Brain pericyte (primary cell): ENCODE data around the gene PTOV1.

Experiments
- DNase-seq: peaks from one replicate; pipeline ENCODE4 v3.0.0-alpha.2; 2012; ENCODE audit warnings: low read depth, low spot score

PTOV1 gene

DNA sequence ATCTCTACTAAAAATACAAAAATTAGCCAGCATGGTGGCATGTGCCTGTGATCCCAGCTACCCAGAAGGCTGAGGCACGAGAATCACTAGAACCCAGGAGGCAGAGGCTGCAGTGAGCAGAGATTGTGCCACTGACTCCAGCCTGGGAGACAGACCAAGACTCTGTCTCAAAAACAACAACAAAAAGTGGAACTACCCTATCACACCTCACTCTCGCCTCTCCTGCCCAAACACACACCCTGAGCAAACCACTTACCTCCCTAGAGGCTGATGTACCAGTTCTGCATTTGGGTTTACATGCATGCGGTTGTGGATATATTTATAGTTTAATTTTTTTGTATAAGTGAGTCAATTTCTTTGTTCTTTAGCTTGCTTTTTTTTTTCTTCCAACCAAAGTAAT is 7.7 kb upstream of the PTOV1 start:
- no peak for DNase-seq

DNA sequence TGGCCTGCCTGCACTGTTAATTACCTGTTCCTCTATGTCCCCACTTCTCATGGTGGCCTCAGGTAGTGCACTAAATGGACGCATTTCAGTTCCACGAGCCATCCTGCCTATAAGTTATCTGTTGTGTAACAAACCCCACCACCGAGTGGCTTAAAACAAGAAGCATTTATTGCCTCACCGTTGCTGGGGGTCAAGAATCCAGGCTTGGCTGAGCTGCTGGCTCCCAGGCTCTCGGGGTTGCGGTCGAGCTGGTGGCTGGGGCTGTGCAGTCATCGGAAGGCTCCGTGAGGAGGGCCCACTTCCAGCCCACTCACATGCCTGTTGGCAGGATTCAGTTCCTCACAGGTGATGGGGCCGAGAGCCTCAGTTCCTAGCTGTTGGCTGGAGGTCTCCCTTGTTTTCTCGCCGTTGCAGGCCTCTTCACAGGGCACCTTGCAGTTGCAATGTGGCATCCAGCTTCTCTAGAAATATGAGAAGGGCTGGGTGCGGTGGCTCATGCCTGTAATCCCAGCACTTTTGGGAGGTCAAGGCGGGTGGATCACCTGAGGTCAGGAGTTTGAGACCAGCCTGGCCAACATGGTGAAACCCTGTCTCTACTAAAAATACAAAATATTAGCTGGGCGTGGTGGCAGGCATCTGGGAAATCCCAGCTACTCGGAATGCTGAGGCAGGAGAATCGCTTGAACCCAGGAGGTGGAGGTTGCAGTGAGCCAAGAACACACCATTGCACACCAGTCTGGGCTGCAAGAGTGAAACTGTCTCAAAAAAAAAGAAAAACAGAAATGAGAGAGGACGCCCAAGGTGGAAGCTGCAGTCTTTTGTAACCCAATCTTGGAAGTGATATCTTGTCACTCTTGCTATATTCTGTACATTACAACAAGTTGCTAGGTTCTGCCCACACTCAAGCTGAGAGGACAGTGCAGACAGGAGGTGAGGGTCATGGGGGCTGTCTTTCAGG is 6.5 kb upstream of the PTOV1 start:
- no peak for DNase-seq

DNA sequence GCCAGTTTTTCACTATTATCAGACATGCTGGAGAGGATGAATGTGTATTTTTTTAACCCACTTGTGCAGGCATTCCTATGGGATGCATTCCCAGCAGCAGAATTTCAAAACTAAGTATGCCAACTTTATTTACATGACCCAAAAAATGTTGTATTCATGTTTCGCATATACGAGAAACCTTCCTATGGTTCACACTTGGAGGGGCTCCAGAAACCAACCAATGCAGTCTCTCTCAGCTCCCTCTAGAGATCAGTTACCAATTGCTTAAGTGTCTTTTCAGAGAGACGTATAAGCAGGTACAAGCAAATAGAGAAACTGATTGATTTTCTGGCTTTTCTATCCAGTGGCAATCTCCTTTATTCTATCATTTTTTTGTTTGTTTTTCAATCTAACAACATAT is 5.5 kb upstream of the PTOV1 start:
- no peak for DNase-seq

DNA sequence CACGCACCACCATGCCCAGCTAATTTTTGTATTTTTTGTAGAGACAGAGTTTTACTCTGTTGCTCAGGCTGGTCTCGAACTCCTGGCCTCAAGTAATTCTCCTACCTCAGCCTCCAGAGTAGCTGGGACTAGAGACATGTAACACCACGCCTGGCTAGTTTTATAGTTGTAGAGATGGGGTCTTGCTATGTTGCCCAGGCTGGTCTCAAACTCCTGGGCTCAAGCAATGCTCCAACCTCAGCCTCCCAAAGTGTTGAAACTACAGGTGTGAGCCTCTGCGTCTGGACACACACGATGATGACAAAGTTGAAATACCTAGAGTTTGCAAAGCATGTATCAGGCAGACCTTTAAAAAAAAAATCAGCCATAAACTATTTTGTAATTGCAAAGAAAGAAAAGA is 4.6 kb upstream of the PTOV1 start:
- no peak for DNase-seq

DNA sequence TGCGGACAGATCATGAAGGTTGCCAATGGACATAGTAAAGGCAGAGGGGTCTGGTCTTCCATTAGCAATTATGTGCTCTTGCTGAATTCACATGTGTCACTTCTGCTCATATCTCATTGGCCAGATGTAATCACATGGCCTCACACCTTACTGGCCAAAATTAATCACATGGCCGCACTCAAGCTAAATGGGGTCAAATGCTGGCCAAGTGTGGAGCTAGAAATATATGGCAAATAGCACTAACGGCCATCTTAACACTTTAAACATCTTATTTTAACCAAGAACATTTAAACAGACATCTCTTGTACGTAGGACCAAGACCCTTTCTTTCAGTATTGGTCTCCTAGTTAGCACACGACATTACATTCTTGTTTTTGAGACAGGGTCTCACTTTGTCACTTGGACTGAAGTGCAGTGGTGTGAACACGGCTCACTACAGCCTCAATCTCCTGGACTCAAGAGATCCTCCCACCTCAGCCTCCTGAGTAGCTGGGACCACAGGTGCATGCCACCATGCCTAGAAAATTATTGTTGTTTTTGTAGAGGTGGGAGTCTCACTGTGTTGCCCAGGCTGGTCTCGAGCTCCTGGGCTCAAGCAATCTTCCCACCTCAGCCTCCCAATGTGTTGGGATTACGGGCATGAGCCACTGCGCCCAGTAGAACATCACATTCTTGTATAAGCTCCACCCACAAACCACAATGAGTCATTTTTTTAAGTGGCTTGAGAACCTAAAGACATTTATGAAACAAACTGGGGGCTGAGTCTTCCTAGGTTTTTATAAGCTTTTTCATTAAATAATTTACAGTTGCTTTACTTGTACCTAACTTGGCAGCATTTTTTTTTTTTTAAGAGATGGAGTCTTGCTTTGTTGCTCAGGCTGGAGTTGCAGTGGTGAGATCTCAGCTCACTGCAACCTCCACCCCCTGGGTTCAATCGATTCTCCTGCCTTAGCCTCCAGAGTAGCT is 2.9 kb upstream of the PTOV1 start:
- DNase-seq, result no peak

DNA sequence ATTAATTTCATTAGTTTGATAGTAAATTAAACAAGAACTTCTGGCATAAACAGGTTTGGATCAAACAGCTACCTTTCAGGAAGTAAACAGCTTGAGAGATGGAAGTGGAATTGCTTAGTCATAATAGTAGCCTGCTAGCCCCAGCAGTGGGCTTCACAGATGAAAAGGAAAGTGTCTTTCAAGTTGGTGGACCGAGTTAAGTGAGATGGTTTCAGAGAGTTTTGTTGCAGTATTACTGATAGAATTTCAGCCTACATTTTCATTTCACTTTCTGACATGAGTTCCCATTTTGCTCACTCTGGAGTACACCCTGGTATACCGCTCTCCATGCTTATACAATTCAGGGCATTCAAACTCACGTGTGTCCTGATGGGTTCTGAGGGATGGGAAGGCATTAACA is 2.0 kb upstream of the PTOV1 start:
- DNase-seq, result no peak

DNA sequence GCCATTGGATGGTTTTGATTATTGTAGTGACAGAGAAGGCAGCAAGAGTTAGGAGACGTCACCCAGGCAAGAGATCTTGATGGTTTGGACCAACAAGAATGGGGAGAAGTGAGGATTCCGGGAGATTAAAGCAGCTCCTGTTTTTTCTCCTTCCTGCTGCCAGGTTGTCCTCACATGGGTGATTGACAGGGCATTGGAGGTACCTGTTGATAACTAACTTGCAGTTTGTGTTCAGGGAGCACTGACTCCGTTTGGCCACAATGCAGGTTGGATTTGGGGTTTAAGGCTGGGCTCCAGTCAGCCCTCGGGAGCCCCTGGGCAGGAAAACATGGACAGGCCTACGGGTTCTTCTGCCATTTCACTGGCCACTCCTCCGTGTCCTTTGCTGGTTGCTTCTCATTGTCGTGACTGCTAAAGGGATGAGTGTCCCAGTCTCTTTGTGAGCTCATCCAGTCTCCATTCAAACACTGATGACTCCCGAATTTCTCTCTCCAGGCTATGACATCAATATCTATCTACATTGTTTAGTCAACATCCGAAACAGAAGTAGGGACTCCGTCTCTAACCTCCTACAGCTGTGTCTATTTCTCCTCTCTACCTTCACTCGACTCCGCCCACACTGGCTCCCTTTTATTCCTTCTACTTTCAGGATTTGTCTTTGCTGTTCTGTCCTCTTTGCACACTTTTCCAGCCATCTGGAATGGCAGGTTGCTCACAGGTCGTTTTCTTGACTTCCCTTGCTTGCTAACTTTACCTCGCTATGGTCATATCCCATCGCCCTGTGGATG is 1.3 kb upstream of the PTOV1 start:
- no peak for DNase-seq

DNA sequence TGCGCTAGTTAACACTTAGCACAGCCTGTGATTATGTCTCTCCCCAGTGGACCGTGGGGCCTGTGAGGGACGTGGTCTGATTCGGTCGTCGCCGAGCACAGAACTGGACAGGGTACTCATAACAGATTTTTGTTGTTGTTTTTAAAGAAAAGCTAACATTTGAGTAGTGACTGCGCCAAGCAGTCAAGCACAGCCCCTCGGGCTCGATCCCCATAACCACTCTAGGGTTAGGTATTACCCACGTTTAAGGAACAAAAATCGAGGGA is 805 bp upstream of the PTOV1 start:
- no peak for DNase-seq

DNA sequence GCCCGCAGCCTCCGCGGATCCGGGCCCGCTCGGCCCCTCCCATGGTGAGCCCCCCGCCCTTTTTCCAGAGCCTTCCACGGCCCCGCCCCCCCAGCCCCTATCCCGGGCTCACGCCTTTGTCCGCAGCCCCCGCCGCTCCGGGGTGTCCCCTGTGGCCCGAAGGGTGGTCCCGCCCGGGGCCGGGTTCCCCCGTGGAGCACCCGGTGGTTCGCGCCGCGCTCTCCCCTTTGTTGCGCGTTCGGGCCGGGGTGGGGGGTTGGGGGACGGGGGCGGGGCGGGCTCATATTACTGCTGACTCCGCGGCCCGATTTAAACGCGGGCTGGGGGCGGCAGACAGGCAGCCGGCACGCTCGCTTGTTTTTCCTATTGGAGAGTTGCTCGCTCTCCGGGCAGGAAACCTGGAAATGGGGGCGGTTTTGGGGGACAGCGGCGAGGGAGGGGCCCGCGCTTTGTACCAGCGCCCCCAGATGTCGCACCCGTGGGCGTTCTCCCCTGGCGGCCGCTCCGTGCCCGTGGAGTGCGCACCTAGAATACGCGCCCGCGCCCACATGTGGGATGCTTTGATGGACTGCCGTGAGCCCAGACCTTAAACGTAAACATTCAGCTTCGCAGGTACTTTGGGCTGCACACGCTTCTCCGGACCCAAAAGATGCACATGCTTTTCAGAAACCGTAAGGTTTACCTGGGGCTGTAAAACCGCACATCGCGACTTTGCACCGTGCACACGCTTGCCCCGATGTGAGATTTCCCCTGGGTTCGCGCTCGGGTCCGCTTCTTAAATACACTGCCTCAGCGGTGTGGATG is 699 bp downstream of the PTOV1 start:
- no peak for DNase-seq

DNA sequence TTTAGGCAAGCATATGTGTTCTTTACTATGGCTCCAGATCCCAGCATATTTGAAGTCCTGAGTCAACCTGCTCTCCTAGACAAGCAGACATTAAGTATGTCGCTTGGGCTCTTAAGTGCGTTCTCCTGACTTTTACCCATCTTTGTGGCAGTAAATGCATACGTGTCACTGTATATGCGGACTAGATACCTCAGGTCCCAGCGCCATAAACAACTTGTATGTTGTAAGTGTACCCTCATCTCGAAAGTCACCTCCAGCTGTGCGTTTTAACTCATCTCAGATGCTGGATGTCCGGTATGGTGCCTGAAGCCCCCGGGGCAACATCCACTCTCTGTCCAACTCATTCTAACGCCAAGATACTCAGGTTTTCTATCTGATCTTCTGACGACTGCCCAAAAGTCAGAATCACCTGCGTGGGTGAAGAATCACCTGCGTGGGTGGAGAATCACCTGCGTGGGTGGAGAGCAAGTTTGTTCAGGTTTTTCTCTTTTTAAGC is 1.7 kb downstream of the PTOV1 start:
- DNase-seq, result no peak

DNA sequence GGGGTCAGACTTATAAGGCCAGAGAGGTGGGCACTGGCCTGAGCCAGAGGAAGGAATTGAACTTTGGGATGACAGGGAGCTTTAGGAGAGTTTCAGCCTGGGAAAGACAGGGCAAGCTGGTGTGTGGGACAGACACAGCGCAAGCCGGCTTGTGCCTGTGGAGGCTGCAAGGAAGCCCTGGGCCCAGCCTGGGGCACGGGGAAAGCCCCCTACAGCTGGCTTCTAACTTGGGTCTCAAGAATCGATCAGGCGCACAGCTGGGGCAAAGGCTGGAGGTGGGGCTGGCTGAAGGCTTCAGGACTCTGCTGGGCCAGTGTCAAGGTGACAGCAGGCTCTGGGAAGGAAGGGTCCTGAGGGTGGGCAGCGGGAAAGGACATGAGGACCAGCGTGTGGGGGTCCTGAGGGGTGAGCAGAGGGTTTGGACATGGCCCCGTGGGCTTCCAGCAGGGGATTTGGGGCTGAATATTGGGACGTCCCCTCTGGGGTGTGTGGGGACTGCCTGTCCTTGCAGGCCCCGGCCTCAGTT is 3.0 kb downstream of the PTOV1 start:
- no peak for DNase-seq

DNA sequence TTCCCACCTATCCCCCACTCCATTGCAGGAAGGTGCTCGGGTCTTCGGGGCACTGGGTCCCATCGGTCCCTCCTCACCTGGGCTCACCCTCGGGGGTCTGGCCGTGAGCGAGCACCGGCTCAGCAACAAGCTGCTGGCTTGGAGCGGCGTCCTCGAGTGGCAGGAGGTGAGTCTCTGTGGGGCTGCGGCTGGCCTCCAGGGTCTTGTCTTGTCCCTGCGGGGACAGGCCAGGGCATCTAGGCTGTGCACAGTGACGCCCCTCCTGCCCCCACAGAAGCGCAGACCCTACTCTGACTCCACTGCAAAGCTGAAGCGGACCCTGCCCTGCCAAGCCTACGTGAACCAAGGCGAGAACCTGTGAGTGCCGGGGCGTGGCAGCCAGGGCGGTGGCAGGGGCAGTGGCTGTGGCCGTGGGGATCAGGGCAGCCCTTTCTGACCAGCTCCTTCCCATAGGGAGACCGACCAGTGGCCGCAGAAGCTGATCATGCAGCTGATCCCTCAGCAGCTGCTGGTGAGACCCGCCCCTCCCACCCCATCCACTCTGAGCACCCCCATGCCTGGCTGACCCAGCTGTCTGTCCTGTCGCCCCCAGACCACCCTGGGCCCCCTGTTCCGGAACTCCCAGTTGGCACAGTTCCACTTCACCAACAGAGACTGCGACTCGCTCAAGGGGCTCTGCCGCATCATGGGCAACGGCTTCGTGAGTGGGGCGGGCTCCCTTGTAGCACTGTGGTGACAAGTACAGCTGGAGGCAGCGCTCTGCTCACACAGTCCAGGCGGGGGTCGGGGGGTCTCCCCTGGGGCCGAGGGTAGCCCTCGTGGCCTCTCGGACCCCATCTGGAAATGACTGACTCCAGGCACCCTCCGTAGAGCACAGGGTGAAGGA is 3.7 kb downstream of the PTOV1 start:
- DNase-seq, result no peak

DNA sequence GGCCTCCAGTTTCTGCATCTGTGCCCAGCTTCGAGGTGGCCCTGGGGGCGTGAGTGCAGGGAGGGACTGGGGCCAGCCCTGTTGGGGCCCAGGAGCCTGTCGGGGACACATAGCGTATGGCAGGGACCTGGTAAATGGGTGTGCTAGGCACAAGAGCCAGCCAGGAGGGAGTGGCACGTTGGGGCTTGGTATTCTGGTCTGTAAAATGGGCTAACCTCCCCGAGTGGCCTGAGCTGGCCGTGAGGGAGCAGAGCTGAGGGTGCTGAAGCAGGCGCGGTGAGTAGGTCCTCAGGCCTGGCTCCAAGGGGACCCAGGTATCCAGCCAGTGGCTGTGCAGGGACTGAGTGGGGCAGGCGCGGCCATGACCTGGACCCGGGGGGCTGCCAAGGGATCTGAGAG is 4.3 kb downstream of the PTOV1 start:
- no peak for DNase-seq

DNA sequence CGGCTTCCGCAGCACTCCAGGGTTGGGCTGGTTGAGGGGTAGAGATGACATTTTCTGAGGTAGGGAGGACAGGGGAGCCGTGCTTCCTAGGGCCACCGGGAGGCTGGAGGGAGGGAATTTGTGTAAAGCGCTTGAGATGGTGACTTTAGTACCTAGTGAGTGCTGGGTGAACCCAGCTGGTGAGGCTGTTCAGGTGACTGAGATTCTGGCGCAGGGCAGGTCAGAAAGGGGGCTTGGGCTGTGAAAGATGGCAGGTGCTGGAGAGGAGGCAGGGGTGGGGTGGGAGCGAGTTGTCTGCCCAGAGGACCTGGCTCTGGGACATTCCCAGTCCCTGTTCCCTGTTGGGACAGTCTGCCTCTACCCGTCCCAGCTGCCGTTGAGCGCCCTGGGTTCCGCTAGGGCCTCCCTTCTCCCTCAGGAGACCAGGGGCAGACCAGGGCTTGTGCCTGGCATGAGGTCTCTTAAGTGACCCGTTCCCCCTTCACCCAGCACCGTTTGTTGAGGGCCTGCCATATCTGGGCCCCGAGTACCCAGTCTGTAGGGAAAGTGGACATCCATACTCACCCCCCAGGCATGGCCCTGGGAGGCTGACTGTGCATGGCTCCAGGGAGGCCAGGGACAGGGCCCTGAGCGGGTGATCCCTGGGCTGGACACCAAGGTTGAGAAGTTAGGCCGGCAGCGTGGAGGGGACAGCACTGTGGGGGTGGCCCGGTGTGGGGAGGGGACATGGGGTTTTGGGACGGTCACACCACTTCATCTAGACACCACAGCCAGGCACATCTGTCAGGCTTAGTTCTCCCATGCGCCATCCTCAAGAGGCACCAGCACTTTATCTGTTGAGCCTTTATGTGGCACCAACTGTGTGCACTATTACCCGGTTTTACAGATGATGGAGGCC is 5.0 kb downstream of the PTOV1 start:
- no peak for DNase-seq

DNA sequence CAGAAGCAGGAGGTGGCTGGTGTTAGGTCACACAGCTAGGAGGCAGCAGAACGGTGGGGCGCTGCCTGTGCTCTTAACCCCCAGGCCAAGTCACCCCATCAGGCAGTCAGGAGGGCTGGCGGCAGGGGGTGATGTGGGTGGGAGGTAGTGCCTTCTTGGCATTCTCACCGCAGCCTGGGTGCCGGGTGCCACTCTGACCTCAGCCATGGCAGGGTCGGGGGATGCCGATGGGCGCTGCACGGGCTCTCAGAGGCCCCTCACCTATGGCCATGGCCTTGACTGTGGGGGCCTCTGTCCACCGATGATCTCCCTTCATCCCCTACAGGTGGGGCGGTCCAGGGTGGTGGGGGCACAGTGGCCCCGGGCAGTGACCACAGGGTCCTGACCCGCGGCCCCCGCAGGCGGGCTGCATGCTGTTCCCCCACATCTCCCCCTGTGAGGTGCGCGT is 5.6 kb downstream of the PTOV1 start:
- DNase-seq, result no peak

DNA sequence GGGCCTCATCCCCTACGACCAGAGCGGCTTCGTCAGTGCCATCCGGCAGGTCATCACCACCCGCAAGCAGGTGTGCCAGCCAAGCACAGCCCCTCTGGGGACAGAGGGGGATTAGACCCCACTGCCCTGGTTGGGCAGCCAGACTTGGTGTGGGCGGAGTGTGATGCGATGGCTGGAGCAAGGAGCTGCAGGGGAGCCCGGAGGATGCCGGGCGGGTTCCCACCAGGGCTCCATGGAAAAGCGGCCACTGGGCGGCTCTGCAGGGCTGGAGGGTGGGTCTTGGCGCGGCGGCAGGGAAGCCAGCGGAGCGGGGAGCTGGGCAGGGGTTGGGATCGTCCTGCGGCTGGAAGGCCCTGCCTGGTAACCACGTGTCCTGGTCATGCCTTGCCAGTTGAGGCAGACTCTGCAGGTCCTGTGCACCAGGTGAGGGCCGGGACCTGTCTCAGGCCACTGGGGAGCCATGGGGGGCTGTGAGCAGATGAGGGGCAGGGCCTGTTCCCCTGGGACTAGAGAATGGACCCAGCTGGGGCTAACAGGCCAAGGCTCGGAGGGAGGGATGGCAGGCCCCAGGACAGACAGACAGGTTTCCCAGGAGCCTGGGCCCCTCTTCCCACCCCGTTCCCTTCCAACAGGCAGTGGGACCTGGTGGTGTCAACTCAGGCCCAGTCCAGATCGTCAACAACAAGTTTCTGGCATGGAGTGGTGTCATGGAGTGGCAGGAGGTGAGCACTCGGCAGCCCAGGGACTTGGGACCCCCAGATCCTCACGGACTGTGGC is 6.3 kb downstream of the PTOV1 start:
- no peak for DNase-seq

DNA sequence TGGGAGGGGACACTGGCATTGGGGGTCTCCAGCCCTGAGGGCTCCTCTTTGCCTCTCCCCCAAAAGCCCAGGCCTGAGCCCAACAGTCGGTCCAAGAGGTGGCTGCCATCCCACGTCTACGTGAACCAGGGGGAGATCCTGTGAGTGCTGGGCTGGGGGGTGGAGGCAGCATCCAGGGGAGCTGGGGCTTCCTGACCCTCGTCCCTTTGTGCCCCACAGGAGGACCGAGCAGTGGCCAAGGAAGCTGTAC is 6.8 kb downstream of the PTOV1 start:
- DNase-seq, result no peak
